KBM-7 (cell line): ENCODE measurements around the gene PRR9.
"Not testable (repeated sequence)": the region's sequence is repeated elsewhere in the genome, so short reads cannot be mapped to it uniquely, and the experiment has no call there.

Experiments used
- DNase-seq: peaks from one replicate; pipeline ENCODE4 v3.0.0-alpha.2; 2015
- in situ Hi-C: fragments of 300-500 bp; cut with MboI; formaldehyde crosslinking; loops from 2 replicates; pipeline ENCODE4 v1.14.3; 2020; ENCODE audit warnings: low sequenced_read_pairs, low pct_unique_long_range_greater_than_20kb, mixed read lengths

Gene PRR9, protein sequence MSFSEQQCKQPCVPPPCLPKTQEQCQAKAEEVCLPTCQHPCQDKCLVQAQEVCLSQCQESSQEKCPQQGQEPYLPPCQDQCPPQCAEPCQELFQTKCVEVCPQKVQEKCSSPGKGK

GRCh38 chr1:153217212-153217611 lies at the start of gene PRR9:
TSS of gene PRR9 (plus strand) at chr1:153217584. CDS start at chr1:153218145, 561 bp downstream.
- in situ Hi-C loops = no loop called here
- no peak for DNase-seq

GRCh38 chr1:153168686-153169085 lies 48.7 kb upstream of the PRR9 start:
- DNase-seq = no peak
- in situ Hi-C loops = no loop called here

DNA sequence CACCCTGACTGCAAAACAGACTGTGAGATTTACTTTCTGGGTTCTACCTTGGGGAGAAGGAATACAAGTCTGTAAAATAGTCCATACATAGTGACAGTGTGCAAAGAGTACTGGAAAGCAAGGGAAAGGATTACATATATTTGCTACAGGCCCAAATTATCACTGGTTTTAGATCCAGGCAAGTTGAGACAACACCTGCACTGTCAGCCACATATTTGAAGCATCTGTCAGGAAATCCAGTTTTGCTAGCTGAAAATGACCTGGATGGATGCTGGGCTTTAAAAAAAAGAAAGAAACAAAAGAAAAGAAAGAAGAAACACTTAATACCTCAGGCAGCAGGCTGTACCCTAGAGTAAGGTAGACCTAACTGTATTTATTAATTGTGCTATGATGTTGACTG lies 42.8 kb upstream of the PRR9 start:
- DNase-seq = no peak
- in situ Hi-C loops = no loop called here

DNA sequence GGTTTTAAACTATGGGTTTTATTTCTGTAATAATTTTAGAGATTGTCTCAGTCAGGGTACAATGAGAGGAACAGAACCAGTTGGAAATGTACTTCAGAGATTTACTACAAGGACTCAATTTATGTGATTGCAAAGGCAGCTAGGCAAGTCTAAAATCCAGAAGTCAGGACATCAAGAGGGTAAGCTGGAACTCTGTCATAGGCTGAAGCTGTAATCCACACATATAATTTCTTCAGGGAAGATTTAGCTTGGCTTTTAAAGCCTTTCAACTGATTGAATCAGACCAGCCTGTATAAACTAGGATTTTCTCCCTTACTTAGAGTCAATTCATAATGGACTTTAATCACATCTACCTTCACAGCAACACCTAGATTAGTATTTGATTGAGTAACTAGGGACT lies 38.5 kb upstream of the PRR9 start:
- no peak for DNase-seq
- in situ Hi-C loops = no loop called here

DNA sequence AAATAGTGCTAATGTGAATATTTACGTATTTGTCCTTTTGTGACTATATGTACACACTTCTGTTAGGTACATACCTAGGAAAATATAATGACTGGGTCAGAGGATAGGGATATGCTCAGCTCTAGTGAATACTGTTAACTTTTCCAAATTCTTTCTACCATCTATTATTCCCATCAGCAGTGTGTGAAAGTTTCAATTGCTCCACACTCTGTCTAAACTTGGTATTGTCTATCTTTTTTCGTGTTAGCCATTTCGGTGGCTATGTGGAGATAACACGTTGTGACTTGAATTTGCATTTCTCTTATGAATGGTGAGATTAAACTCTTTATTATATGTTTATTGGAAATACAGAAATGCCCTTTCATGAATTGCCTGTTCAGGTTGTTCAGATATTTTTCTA lies 36.8 kb upstream of the PRR9 start:
- no peak for DNase-seq
- in situ Hi-C loops = no loop called here

GRCh38 chr1:153188301-153188700 lies 29.1 kb upstream of the PRR9 start:
- in situ Hi-C loops, DNase-seq: not testable (repeated sequence)

DNA sequence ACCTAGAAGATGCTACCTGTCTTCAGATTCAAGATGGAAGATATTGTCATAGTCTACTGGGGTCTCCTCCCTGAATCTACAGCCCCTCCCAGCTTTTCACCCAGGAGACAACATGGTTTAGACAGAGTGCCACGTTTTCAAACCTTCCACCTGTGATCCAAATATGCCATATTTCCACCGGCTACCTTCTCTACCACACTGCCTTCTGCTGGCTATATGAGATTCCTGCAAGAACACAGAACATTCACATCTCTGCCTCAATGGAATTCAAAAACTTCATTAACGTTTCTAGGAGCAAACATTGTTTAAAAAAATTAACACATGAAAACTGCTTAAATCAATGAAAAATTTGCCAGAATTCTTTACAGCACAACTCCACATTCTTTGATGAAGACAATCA lies 27.0 kb upstream of the PRR9 start:
- DNase-seq = peak; percentile 1
- in situ Hi-C loops = no loop called here

- DNase-seq = peak; percentile 18
- in situ Hi-C loops = no loop called here
Observed at GRCh38 chr1:153192697-153193096, 24.7 kb upstream of the PRR9 start.

- in situ Hi-C loops = no loop called here
- DNase-seq = no peak
Observed at GRCh38 chr1:153194331-153195050, 22.9 kb upstream of the PRR9 start.

- in situ Hi-C loops = no loop called here
- no peak for DNase-seq
Observed at GRCh38 chr1:153195216-153195615, 22.2 kb upstream of the PRR9 start.

GRCh38 chr1:153202006-153202405 lies 15.4 kb upstream of the PRR9 start:
- in situ Hi-C loops = no loop called here
- DNase-seq = no peak

GRCh38 chr1:153203130-153203529 lies 14.3 kb upstream of the PRR9 start, which contains the start of gene LELP1:
TSS of gene LELP1 (plus strand) at chr1:153203430. CDS start at chr1:153204708, 1,278 bp downstream.
- no peak for DNase-seq
- in situ Hi-C loops = no loop called here

DNA sequence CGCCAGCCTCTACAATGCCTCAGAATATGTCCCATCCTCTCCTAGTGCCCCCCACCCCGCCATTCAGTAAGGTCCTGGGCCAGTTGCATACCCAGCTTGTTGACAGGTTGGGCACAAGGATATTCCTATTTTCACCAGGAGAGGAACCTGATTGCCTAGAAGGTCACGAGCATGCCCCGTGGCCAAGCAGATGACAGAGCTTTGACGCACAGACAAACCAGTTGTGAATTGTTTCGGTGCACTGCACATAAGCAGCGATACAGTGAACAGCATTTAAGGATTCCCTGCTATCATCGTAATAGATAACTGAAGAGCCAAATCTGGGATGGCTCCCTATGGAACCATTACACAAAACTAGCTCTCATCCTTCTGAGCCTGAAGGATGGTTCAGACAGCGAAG lies 10.8 kb upstream of the PRR9 start:
- in situ Hi-C loops = no loop called here

GRCh38 chr1:153210206-153210605 lies 7.2 kb upstream of the PRR9 start:
- in situ Hi-C loops = no loop called here

More for the DNA sequence above, 10.8 kb upstream of the PRR9 start:
- DNase-seq = no peak

GRCh38 chr1:153212201-153212600 lies 5.2 kb upstream of the PRR9 start:
- in situ Hi-C loops = no loop called here
- DNase-seq = no peak

More at GRCh38 chr1:153210206-153210605, 7.2 kb upstream of the PRR9 start:
- DNase-seq = no peak

GRCh38 chr1:153213519-153213918 lies 3.9 kb upstream of the PRR9 start:
- no peak for DNase-seq
- in situ Hi-C loops = no loop called here

DNA sequence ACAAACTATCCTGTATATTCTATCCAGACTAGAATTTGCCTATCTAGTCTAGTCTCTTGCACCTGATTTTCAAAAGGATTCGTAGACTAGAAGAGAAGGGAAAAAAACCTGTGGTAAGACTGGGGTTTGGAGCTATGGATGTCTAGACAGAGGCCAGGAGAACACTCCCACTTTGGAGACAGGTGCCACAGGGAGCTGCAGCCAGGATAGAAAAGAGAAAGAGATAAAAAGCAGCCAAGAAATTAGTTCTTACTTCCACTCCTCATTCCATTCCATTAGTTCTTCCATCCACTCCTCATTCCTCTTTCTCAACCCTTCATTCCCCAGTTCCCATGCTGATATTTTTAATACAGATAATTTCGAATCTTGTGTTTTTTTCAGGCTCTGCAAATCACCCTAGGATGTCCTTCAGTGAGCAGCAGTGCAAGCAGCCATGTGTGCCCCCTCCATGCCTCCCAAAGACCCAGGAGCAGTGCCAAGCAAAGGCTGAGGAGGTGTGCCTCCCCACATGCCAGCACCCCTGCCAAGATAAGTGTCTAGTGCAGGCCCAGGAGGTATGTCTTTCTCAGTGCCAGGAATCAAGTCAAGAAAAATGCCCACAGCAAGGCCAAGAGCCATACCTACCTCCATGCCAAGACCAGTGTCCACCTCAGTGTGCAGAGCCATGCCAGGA lies 496 bp downstream of the PRR9 start:
- no peak for DNase-seq
- in situ Hi-C loops = no loop called here

DNA sequence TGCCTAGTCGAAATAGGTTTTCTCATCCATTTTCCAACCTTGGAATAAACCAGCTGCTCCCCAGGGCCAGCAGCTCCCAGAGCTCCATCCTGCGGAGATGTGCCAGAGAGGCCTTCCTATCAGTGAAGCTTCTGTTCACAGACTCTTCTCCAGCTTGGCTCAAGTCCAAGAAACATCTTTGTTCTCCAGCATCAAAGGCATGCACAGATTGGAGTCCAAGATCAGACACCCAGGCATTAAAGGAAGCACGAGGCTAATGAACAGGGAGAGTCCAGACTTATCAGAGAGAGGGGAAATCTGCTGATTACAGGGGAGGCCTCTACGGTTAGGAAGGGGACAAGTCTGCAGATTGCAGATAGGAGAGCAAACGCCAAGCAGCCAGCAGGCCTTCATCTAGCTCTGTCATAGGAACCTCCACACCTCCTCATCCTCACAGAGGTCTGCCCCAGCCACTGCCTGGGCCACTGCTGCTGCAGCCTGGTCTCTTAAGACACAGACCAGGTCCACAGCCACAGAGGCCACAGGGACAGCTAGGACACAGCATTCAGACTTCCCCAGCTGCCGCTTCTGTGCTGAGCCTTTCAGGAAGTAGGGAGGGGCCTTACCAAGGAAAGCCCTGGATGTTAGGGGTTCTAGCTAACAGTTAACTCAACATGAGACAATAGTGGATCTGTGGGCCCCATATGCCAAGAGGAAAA lies 3.4 kb downstream of the PRR9 start:
- in situ Hi-C loops = no loop called here
- no peak for DNase-seq

DNA sequence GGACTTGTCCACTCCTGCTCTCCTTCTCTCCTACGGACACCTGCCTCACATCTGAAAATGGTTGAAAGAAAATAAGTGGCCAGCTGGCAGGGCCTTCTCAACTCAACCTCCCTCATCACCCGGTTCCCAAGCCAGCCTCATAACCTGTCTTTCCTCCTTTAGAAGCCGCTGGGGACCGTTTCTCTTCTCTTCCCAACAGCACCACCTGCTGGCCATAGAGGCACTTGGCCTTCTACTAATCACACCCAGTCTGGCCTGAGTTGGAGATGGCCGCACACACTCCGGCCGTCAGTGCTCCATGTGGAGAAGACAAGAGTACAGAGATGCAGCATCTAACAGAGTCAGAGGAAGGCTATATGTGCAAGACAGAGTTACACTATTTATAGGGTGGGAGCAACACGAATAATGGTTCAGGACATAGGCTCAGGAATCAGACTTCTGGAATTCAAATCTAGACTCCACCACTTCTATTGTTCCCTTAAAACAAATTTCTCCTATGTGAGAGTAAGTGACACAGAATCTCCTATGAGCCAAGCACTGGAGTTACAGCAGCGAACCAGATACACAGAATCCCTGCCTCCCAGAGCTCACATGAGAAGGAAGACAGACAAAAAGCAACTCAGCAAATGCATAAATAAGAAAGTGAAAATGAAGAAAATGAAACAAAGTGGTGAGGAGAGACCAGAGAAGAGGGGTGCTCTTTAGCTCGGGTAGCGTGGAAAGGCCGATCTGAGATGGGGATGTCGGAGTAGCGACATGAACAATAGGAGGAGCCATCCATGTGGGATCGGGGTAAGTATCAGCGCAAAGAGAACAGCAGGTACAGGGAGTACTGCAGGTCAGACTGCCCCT lies 5.9 kb downstream of the PRR9 start:
- in situ Hi-C loops = not testable (repeated sequence)
- peak; percentile 72 for DNase-seq
